Brain microvascular endothelial cell (primary cell): ENCODE measurements around the gene PEX12.

Experiments used
- DNase-seq: peaks from one replicate; pipeline ENCODE4 v3.0.0-alpha.2; 2020
- H3K27ac ChIP-seq: fragments of 250-450 bp; sonication (Bioruptor Pico); 2 replicates; pipeline ENCODE4 v1.5.1; 2020; ENCODE audit warnings: mild to moderate bottlenecking, moderate library complexity
- H3K27me3 ChIP-seq: fragments of 250-450 bp; sonication (Bioruptor Pico); replicated peaks from 2 replicates; pipeline ENCODE4 v1.5.1; 2020; ENCODE audit warnings: mild to moderate bottlenecking
- H3K36me3 ChIP-seq: fragments of 250-450 bp; sonication (Bioruptor Pico); replicated peaks from 2 replicates; pipeline ENCODE4 v1.5.1; 2020; ENCODE audit warnings: mild to moderate bottlenecking
- H3K4me3 ChIP-seq: 2 replicates; pipeline ENCODE4 v1.5.1; 2011; ENCODE audit warnings: low read depth, mild to moderate bottlenecking, control low read depth, low read length, moderate library complexity
- in situ Hi-C: cut with HindIII; loops from 2 replicates; pipeline ENCODE4 v1.10.0; 2017; ENCODE audit warnings: low sequenced_read_pairs, low pct_ligation_motif_present
- TF ChIP-seq, protein P1 (sequence below): IDR thresholded peaks from 2 replicates; pipeline ENCODE4 v1.5.1; 2011; ENCODE audit warnings: low read depth, mild to moderate bottlenecking, moderate library complexity, low read length, control low read depth, inconsistent platforms; ENCODE audit errors: missing control alignments

The PEX12 gene

DNA sequence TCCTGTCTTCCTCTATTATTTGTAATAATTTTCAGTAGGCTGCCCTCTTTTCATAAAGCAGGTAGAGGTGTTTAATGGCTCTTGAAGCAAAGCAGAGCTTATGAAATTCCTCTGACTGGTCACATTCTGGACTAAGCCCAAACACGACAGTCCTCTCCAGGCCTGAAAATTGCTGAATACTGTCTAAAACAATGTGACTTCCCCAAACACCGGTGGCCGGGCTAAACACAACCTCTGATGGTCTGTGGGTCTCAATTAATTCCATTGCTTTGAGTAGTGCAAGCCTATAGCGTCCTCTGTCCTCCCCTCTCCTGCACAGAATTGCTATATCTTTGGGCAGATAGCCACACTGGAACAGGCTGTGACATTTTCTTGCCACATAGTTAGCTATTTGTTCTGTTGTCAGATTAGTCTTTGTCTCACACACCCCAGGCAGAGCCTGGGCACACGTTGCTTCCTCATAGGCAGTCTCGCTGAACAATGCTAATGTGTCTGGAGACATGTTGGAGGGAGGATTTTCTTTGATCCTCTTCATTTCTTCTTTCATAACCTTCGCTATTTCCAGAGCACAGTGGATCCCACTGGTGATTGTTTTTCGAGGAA, 30.1 kb downstream of the PEX12 start:
- H3K27me3 ChIP-seq: peaks cover 8% of the 10 kb centered on the region
- in situ Hi-C loops: loop anchor here (25.0 kb wide), 1 partner anchor 236 kb away; no protein-coding TSS in a partner anchor
- no peak overlapping the region for H3K4me3 ChIP-seq
- H3K36me3 ChIP-seq: no peaks in the 10 kb centered on the region
- DNase-seq: no peak
- TF ChIP-seq, protein P1, sequence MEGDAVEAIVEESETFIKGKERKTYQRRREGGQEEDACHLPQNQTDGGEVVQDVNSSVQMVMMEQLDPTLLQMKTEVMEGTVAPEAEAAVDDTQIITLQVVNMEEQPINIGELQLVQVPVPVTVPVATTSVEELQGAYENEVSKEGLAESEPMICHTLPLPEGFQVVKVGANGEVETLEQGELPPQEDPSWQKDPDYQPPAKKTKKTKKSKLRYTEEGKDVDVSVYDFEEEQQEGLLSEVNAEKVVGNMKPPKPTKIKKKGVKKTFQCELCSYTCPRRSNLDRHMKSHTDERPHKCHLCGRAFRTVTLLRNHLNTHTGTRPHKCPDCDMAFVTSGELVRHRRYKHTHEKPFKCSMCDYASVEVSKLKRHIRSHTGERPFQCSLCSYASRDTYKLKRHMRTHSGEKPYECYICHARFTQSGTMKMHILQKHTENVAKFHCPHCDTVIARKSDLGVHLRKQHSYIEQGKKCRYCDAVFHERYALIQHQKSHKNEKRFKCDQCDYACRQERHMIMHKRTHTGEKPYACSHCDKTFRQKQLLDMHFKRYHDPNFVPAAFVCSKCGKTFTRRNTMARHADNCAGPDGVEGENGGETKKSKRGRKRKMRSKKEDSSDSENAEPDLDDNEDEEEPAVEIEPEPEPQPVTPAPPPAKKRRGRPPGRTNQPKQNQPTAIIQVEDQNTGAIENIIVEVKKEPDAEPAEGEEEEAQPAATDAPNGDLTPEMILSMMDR: no peak
- no peak overlapping the region for H3K27ac ChIP-seq

DNA sequence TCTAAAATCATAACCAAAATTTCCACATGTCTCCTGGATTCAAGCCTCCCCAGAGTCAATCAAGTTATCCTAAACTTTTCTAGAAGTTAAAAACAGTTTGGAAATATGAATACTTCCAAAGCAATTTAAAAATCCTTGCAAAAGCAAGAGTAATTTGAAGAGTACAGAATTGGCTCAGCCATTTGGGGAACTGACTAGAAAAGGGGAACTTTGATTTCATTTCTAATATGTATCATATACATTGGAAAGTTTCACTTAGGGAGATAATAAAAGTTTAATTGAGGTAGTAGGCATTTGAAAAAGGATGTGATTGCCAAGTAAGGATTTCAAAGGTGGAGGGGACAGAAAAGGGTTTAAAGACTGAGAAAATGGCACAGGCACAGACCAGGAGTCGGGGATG, 31.9 kb downstream of the PEX12 start:
- DNase-seq: no peak
- Histone ChIP-seq H3K27me3 (peaks cover 3% of the 10 kb centered on the region), H3K27ac (no peak overlapping the region), H3K4me3 (no peak overlapping the region), H3K36me3 (no peaks in the 10 kb centered on the region)
- in situ Hi-C loops: loop anchor here (25.0 kb wide), 1 partner anchor 234 kb away; no protein-coding TSS in a partner anchor
- TF ChIP-seq, protein P1: no peak

DNA sequence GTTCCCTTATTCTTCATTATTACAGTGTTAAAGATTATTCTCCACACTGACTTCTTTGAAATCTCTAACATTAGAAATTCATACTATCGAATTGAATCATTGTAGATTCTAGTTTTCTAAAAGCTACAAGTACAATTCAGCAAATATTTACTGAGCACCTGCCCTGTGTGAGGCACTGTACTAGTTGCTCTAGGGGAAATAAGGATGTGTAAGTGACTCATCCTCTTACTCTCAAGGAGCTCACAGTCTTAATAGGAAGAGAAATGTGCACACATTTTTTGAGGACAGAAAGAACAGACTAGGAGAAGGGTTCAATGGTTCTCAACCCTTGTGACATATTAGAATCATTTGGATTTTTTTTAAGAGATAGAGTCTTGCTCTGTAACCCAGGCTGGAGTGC, 33.2 kb downstream of the PEX12 start:
- Histone ChIP-seq H3K27ac (no peak overlapping the region), H3K27me3 (peaks cover 3% of the 10 kb centered on the region), H3K36me3 (no peaks in the 10 kb centered on the region), H3K4me3 (no peak overlapping the region)
- TF ChIP-seq, protein P1: no peak
- no peak for DNase-seq
- in situ Hi-C loops: loop anchor here (25.0 kb wide), 1 partner anchor 233 kb away; no protein-coding TSS in a partner anchor

DNA sequence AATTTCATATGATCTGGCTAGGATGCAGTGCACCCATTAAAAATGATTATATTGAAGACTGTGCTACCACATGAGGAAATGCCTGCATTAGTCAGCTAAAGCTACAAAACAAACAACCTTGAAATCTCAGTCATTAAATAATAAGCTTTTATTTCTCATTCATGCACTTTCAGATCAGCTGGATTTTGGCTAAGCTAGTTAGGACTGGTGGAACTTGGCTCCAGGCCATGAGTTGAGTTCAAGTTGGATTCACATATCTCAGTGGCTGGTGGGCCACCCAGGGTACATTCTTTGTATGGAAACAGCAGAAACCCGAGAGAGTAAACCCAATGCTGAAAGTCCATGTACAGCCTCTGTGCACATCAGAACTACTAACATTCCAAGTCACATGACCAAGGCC, 34.5 kb downstream of the PEX12 start:
- Histone ChIP-seq H3K27me3 (peaks cover 3% of the 10 kb centered on the region), H3K36me3 (no peaks in the 10 kb centered on the region), H3K4me3 (no peak overlapping the region), H3K27ac (no peak overlapping the region)
- in situ Hi-C loops: loop anchor here (25.0 kb wide), 1 partner anchor 232 kb away; no protein-coding TSS in a partner anchor
- TF ChIP-seq, protein P1: no peak
- DNase-seq: peak; percentile 8

DNA sequence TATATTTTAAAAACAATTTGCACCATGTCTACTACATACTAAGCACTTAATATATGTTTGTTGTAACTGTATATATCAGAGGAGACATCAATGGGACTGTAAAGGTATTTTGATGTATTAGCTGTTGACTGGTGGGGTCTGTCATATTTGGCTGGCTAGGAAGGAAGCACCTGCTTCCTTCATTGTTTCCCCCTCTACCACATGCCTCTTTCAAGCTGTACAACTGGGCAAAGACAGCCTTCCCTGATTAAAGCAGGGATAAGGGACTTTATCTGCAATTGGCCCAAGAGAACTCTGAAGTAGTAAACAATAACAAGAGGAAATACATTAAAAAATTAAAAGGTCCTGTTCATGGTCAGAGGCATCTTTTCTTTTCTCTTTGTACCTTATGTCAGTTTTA, 35.4 kb downstream of the PEX12 start:
- H3K27ac ChIP-seq: no peak overlapping the region
- no peak for DNase-seq
- TF ChIP-seq, protein P1: no peak
- H3K27me3 ChIP-seq: no peaks in the 10 kb centered on the region
- in situ Hi-C loops: loop anchor here (25.0 kb wide), 1 partner anchor 231 kb away; no protein-coding TSS in a partner anchor
- no peaks in the 10 kb centered on the region for H3K36me3 ChIP-seq
- no peak overlapping the region for H3K4me3 ChIP-seq

DNA sequence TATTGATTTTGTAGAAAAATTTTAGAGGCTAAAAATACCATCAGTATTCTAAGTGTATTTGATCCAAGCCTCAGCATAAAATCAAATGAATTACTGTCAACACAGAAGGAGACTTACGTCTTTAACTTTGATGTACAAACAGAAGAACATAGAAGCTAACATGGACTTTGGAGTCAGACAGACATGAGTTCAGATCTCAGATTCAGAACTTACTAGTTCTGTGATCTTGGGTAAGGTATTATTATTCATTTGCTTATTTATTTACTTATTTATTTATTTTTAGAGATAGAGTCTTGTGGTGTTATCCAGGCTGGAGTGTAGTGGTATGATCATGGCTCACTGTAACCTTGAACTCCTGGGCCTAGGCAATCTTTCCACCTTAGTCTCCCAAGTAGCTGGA, 36.9 kb downstream of the PEX12 start:
- Histone ChIP-seq H3K27me3 (no peaks in the 10 kb centered on the region), H3K27ac (peak overlapping the region; percentile 55), H3K36me3 (no peaks in the 10 kb centered on the region), H3K4me3 (no peak overlapping the region)
- in situ Hi-C loops: loop anchor here (25.0 kb wide), 1 partner anchor 229 kb away; no protein-coding TSS in a partner anchor
- TF ChIP-seq, protein P1: no peak
- no peak for DNase-seq
